HG03520 (cell line): ENCODE results near the gene AOPEP.

ENCODE experiments used
- ATAC-seq: cut with Tn5 transposase; IDR thresholded peaks from one replicate; pipeline ENCODE4 v1.9.1; 2021; ENCODE audit warnings: mild to moderate bottlenecking, moderate library complexity; ENCODE audit not compliant: unreplicated experiment

AOPEP gene

GRCh38 chr9:95103281-95103771 lies 376.8 kb downstream of the AOPEP start:
- no peak for ATAC-seq

GRCh38 chr9:95103871-95104580 lies 377.5 kb downstream of the AOPEP start:
- ATAC-seq = no peak

- ATAC-seq = no peak
These were observed 378.1 kb downstream of the AOPEP start for GRCh38 chr9:95104581-95104960.

- no peak for ATAC-seq
These were observed 378.5 kb downstream of the AOPEP start for GRCh38 chr9:95104980-95105379.

- no peak for ATAC-seq
These were observed 379.2 kb downstream of the AOPEP start for GRCh38 chr9:95105519-95106287.

GRCh38 chr9:95107001-95107749 lies 380.7 kb downstream of the AOPEP start:
- no peak for ATAC-seq

- ATAC-seq = no peak
These were observed 381.5 kb downstream of the AOPEP start for GRCh38 chr9:95107976-95108375.

- no peak for ATAC-seq
These were observed 382.3 kb downstream of the AOPEP start for GRCh38 chr9:95108777-95109176.

GRCh38 chr9:95109456-95109855 lies 383.0 kb downstream of the AOPEP start:
- no peak for ATAC-seq

- no peak for ATAC-seq
These were observed 384.5 kb downstream of the AOPEP start for GRCh38 chr9:95110921-95111525.

- no peak for ATAC-seq
These were observed 385.2 kb downstream of the AOPEP start for GRCh38 chr9:95111716-95112115.

- no peak for ATAC-seq
These were observed 386.2 kb downstream of the AOPEP start for GRCh38 chr9:95112436-95113280.

- no peak for ATAC-seq
These were observed 388.6 kb downstream of the AOPEP start for GRCh38 chr9:95115104-95115503.

GRCh38 chr9:95116002-95116807 lies 389.7 kb downstream of the AOPEP start:
- ATAC-seq = no peak

GRCh38 chr9:95116808-95117204 lies 390.3 kb downstream of the AOPEP start:
- ATAC-seq = no peak

GRCh38 chr9:95118596-95118995 lies 392.1 kb downstream of the AOPEP start:
- no peak for ATAC-seq

- no peak for ATAC-seq
These were observed 394.4 kb downstream of the AOPEP start for GRCh38 chr9:95120781-95121370.

GRCh38 chr9:95124582-95125367 lies 398.3 kb downstream of the AOPEP start:
- no peak for ATAC-seq
